ENCODE data around the gene FAM200C. TPM values are rescaled to one million over a fixed set of nuclear protein-coding genes. Genes with fewer than 3 reads are reported as not detected.

Gene FAM200C
- total and polyA plus RNA-seq, 9 of the 15 experiments (the other 6 are each of a cell fraction or from before 2014, with no cell fraction given) = 1.3 to 7.0 (median 1.8) TPM

DNA sequence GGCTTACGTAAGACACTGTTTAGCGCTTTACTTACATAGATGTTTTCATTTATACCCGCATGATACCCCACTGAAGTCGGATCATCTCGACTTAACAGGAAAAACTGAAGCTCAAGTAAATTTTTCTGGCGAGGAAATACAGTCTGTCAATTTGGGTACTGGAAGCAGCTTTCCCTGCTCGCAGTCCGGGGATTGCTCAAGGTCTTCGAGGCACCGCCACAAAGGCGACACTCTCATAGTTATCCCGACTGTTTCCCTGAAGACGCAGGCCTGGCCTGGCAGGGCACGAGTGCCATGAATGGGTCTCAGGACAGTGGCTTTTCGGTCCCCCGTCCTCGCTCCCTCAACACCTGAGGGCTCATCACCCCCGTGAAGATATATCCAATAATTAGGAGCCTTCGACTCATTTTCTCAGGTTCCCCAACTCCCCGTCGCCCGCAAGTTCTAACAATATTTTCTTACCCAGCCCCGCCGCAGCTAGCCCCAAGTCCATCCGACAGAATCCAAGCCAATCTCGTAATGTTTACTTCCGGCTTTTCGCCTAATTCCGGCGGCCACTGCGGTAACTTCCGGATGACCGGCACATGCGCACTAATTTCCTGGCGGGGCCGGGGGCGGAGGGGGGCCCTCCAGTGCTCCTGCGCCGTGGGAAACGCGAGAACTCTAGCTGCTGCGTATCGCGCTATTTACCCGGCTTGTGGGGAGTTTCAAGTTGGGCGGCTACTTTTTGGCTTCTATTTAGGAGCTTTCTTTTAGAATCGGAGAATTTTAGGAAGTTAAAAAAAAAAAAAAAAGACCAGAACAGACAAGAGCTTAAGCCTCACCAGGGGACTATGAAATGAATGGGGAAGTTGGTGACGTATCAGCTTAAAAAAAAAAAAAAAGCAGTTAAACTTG lies 19.0 kb upstream of the FAM200C start, which contains the start of gene SLU7 (continued):
- TF ChIP-seq, protein P1, sequence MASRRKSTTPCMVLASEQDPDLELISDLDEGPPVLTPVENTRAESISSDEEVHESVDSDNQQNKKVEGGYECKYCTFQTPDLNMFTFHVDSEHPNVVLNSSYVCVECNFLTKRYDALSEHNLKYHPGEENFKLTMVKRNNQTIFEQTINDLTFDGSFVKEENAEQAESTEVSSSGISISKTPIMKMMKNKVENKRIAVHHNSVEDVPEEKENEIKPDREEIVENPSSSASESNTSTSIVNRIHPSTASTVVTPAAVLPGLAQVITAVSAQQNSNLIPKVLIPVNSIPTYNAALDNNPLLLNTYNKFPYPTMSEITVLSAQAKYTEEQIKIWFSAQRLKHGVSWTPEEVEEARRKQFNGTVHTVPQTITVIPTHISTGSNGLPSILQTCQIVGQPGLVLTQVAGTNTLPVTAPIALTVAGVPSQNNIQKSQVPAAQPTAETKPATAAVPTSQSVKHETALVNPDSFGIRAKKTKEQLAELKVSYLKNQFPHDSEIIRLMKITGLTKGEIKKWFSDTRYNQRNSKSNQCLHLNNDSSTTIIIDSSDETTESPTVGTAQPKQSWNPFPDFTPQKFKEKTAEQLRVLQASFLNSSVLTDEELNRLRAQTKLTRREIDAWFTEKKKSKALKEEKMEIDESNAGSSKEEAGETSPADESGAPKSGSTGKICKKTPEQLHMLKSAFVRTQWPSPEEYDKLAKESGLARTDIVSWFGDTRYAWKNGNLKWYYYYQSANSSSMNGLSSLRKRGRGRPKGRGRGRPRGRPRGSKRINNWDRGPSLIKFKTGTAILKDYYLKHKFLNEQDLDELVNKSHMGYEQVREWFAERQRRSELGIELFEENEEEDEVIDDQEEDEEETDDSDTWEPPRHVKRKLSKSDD (conservative IDR thresholded peaks at IDR 0.05; ENCODE audit: low read length) = no peak
- TF ChIP-seq, protein P2, sequence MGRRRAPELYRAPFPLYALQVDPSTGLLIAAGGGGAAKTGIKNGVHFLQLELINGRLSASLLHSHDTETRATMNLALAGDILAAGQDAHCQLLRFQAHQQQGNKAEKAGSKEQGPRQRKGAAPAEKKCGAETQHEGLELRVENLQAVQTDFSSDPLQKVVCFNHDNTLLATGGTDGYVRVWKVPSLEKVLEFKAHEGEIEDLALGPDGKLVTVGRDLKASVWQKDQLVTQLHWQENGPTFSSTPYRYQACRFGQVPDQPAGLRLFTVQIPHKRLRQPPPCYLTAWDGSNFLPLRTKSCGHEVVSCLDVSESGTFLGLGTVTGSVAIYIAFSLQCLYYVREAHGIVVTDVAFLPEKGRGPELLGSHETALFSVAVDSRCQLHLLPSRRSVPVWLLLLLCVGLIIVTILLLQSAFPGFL (CRISPR knock-in tag; IDR thresholded peaks at IDR 0.05) = no peak
- TF ChIP-seq NR1H2 (CRISPR knock-in tag; IDR thresholded peaks at IDR 0.05) = no peak
- peak; percentile 79 for TF ChIP-seq ETV1 (tag; conservative IDR thresholded peaks at IDR 0.05; ENCODE audit: low read depth)
- TF ChIP-seq ZNF764 (CRISPR knock-in tag; IDR thresholded peaks at IDR 0.05; ENCODE audit: low read depth) = no peak
- TF ChIP-seq GTF2A2 (tag; IDR thresholded peaks at IDR 0.05) = no peak
- TF ChIP-seq KDM1A (IDR thresholded peaks at IDR 0.05) = no peak
- TF ChIP-seq CBX5 (IDR thresholded peaks at IDR 0.05; ENCODE audit: borderline replicate concordance, low read depth) = no peak
- no peak for TF ChIP-seq ILF3 (IDR thresholded peaks at IDR 0.05; ENCODE audit: borderline replicate concordance)
- no peak for TF ChIP-seq NR0B1 (IDR thresholded peaks at IDR 0.05; ENCODE audit: partially characterized antibody)
- no peak for TF ChIP-seq PHF21A (IDR thresholded peaks at IDR 0.05; ENCODE audit: borderline replicate concordance, low read depth)
- TF ChIP-seq, protein P3, sequence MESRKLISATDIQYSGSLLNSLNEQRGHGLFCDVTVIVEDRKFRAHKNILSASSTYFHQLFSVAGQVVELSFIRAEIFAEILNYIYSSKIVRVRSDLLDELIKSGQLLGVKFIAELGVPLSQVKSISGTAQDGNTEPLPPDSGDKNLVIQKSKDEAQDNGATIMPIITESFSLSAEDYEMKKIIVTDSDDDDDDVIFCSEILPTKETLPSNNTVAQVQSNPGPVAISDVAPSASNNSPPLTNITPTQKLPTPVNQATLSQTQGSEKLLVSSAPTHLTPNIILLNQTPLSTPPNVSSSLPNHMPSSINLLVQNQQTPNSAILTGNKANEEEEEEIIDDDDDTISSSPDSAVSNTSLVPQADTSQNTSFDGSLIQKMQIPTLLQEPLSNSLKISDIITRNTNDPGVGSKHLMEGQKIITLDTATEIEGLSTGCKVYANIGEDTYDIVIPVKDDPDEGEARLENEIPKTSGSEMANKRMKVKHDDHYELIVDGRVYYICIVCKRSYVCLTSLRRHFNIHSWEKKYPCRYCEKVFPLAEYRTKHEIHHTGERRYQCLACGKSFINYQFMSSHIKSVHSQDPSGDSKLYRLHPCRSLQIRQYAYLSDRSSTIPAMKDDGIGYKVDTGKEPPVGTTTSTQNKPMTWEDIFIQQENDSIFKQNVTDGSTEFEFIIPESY (CRISPR knock-in tag; IDR thresholded peaks at IDR 0.05) = no peak
- TF ChIP-seq MTF1 (CRISPR knock-in tag; IDR thresholded peaks at IDR 0.05; ENCODE audit: borderline replicate concordance) = no peak
- TF ChIP-seq, protein P4, sequence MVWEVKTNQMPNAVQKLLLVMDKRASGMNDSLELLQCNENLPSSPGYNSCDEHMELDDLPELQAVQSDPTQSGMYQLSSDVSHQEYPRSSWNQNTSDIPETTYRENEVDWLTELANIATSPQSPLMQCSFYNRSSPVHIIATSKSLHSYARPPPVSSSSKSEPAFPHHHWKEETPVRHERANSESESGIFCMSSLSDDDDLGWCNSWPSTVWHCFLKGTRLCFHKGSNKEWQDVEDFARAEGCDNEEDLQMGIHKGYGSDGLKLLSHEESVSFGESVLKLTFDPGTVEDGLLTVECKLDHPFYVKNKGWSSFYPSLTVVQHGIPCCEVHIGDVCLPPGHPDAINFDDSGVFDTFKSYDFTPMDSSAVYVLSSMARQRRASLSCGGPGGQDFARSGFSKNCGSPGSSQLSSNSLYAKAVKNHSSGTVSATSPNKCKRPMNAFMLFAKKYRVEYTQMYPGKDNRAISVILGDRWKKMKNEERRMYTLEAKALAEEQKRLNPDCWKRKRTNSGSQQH (CRISPR knock-in tag; IDR thresholded peaks at IDR 0.05) = no peak
- no peak for TF ChIP-seq PCBP2 (IDR thresholded peaks at IDR 0.05; ENCODE audit: low read depth, low read length, poor library complexity, severe bottlenecking)
- TF ChIP-seq NFXL1 (CRISPR knock-in tag; IDR thresholded peaks at IDR 0.05) = no peak
- no peak for TF ChIP-seq DPF2 (IDR thresholded peaks at IDR 0.05)
- peak; percentile 90 for TF ChIP-seq SUPT5H (IDR thresholded peaks at IDR 0.05)

Data from K562 (cell line).